Stimulated activated CD4-positive, alpha-beta T cell treated with anti-CD3 and anti-CD28 coated beads, Interleukin-12 subunit alpha, Interleukin-12 subunit beta, amount 100 ng/mL, for 48 hours (primary cell): ENCODE data around the gene GRID1.
A peak's percentile ranks its signal among the peaks of the same experiment; 100 is the strongest.

Source experiments
- DNase-seq, 3 donors: peaks; one replicate each; pipeline ENCODE4 v3.0.0-alpha.2; 2020; ENCODE audit warnings: low read depth in 2 of 3, low spot score in 1 of 3

The GRID1 gene

DNA sequence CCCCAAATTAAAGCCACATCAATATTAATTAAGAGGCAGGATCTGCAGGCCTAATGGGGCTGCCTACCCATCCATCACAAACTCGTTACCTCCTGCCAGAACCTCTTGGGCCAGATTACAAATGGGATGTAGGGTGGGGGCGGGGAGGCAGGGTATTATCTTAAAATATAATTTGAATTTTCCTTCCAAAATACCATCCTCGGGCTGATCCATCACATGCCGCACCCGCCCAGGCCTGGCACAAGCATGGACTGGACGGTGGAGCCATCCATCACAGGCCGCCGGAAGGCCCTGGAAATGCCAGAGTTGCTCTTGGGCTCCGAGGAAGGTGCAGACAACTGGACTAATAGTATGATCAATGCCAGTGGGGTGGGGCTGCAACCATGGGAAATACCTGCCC, 212.8 kb downstream of the GRID1 start:
- DNase-seq = no peak

DNA sequence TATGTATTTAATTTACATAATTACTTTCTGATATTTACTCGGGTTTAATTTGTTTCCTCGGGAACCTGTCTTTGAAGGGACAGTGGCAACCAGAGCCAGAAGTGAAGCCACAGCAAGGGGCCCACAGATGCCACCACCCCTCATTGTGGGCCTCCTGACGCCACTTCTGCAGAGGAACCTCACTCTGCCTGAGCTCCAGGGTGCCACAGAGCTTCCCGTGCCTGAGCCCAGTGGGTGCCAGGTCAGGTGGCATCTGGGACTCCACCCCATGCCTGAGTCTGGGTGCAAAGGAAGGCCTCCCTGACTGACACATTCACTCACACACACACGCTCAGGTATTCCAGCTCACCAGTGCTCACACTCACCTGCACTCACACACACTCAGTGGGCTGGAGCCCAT, 213.7 kb downstream of the GRID1 start:
- DNase-seq = no peak

DNA sequence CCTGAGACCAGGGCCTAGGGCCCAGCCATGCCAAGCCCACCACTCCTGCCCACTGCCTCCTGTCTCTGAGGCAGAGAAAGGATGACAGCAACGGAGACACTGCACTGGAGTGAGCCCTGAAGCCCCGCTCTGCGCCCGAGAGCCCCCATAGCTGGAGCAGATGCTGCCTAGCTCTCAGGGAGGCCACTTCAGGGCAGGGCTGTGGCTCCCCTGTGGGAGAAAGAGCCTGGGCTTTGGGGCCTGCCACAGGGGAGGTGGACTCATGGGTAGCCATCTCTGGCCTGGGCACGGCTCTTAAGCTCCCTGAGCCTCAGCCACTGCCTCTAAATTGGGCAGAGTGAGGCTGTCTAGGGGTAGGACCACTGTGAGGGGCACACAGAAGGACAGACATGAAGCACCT, 214.2 kb downstream of the GRID1 start:
- no peak for DNase-seq

DNA sequence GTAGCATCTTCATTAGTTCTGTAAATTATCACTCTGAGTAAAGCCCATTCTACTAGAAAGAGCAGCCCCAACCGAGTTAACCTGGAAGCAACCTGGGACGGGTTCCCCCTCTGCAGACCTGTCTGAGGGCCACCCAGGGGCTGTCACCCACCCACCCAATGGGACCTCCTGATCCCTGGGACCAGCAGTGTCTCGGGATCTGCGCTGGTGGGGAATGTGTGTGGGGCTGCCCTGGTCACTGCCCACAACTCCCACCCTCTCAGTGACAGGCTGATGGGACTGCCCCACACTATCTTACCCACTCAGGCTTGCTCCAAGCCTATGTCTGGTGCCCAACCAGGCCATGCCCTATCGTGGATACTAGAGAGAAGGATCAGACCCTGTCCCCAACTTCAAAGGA, 215.0 kb downstream of the GRID1 start:
- no peak for DNase-seq

DNA sequence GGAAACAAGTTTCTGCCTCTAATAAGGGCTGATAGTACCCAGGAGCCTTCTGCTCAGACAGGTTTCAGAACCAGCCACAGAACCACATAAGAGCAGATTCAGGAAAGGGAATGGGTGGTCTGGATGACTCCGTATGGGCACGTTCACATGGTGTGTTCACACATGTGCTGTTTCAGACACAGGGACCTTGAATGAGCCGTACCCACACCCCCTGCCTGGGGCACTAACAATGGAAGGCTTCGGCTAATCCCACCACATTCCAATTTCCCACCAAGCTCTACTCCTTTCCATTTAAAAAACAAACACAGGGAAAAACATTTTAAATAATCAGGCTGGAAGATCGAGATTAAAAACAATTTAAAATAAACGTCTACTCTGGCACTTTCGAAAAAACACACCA, 217.3 kb downstream of the GRID1 start:
- no peak for DNase-seq

DNA sequence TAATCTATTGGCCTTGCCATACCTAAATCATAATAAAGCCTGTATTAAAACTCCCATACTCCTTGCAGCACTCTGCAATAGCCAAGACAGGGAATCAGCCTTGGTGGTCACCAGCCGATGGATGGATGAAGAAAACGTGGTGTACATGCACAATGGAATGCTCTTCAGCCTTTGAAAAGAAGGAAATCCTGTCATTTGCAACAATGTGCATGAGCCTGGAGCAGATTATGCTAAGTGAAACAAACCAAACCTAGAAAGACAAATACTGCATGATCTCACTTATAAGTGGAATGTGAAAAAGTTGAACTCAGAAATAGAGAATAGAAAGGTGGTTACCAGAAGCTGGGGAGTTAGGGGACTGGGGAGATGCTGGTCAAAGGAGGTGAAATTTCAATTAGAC, 218.5 kb downstream of the GRID1 start:
- DNase-seq = no peak

DNA sequence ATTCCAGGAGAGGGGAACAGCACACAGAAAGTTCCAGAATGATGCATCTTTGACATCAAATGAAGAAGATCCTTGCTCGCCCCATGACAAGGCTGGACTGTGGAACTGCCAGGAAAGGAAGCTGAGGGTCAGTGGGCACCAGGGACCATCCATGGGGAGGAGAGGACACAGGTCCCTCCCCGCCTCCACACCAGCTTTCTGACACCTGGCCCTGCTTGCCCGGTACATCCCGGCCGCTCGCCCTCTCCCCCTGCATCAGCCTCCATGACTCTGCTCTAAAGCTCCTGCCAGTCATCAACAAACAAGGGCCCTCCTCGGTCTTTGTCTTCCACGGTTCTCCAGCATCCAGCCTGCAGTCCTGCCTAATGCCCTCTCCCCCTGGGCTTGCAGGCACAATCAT, 222.3 kb downstream of the GRID1 start:
- DNase-seq = no peak

DNA sequence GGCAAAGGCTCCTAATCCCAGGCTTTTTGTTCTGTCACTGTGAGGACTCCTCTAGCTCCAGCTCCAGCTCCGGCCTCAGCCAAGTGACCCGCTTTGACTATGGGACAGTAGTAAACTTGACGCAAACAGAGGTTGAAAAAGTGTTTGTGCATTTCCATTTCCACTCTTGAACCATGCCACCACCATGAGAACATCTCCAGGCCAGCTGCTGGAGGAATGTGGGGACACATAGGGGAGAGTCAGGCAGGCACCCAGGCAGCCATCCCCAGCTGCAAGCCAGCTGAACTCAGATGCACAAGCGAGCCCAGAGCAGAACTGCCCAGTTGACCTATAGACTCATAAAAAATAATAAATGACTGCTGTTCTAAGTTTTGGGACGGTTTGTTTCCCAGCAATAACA, 224.7 kb downstream of the GRID1 start:
- DNase-seq = no peak

DNA sequence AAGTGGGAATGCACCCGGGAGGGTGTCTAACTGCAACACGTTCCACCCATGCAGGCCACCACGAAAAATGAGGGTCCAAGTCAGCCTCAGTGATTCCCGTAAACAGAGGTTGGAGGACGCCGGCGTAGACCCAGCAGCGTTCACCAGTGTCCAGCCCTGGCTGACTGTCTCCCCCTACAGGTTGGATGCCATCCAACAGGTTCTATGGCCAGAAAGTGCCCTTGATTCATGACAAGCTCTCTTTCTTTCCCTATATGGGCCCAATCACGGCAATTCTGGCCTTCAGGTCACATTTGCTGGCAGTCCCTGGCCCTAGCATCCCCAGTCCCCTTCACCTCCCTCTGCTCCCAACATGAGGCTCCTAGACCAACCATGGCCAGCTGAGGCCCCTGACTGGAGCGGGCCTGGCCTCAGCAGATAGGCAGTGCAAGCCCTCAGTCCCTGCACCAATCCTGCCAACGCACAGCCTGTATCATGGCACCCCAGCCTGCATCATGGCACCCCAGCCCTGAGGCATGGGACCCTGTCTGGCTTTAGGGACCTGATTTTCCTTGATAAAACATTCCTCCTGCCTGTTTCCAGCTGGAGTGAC, 227.4 kb downstream of the GRID1 start:
- DNase-seq = peak; percentile 4 to 38 (median 12)

DNA sequence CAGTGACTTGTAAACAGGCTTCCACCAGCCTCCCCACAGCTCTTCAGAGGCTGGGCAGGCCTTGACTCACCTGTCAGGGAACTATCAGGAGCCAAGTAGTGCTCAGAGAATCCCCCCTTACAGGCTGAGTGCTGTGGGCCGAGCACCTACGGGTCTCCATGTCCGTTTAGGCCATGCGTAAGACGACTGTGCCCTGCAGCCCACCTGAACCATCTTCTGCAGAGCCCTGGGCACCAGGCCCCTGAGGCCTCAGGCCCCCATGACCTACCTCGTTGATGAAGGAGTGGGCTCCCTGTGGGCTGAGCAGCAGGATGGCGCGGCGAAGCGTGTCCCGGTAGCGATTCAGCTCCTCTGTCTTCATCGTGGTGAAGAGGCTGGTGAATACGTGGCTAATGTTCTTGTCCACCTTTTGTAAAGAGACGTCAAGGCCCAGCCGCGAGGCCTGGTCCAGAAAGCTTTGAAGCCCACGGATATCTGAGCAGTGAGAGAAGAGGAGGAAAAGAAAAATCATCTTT, 228.0 kb downstream of the GRID1 start:
- DNase-seq = no peak

DNA sequence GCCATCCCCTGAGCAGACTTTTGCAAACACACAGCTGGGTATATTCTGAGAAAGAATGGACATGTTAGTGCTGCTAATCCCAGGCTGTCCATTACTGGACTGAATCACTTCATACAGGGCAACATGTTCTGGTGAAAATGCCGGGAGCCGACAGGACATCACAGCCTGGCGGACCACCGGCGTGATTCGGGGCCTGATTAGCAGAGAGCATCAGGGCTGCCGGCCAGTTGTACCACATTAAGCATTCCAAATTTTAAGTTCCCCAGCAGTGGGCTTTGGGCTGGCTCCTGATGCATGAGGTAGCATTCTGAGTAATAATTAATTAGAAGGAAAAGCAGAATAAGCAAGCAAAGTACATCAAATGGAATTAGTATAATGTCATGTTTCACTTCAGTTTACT, 229.0 kb downstream of the GRID1 start:
- DNase-seq = no peak

DNA sequence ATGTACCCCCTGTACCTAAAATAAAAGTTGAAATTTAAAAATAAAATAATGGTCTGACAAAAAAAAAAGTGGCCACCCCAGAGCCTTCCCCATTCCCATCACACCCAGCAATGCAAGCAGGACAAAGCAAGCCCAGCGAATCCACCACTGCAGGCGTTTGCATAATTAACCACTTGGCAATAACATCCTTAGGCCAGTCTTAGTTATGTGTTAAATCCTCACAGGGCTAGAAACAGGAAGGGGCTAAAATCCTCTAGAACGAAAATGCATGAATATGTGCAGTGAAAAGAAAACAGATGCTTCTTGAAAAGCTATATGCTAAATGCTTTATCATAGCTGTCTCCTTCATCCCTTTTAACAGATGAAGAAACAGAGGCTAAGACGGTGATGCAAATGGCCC, 229.7 kb downstream of the GRID1 start:
- no peak for DNase-seq

DNA sequence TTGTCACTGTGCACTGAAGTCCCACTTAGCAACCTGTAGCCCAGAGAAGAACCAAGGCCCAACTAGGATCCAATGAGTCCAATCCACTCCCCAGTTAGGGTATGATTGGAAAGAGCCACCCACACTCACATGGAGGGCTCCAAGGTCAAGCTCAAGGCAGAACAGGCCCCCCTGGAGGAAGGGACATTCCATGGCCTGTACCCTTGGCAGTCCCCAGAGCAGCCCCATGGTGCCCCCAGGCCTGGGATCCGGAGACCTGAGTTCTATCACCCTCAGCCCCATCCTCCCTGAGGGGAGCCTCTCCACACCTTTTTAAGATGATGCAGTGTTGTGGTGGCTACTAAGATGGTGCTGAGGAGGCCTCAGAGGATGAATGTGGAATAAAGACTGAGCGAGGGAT, 231.4 kb downstream of the GRID1 start:
- DNase-seq = no peak

DNA sequence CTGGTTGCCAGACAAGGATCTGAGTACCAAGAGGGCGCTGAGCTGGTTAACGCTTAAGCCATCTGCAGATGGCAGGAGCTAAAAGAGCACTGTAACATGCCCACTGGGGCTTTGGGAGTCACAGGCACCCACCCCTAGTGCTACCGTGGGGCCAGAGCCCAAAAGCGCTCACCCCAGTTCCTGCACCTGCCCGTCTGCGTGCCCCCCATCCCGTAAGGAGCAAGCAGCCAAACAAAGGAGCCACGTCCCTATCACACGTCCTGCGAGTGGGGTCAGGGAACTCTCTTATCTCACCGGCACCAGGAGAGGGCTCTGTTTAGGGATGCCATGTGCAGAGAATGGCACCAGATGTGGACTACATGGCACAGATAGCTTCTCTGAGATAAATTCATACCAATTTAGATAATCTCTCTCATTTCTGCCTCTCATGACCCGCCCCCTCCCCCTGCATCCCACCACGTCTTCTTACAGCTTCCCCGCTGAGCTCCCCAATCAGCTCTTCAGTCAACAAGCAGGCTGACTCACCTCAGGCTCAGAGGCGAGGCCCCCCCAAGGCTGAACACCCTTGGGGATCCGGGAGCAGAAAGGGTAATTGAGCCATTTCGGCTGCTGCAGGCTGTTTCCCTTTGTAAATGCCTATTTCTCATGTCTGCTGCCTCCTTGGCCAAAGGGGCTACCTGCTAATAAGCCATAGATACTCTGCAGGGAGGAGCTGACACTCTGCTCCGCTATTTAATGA, 235.7 kb downstream of the GRID1 start:
- DNase-seq = no peak

DNA sequence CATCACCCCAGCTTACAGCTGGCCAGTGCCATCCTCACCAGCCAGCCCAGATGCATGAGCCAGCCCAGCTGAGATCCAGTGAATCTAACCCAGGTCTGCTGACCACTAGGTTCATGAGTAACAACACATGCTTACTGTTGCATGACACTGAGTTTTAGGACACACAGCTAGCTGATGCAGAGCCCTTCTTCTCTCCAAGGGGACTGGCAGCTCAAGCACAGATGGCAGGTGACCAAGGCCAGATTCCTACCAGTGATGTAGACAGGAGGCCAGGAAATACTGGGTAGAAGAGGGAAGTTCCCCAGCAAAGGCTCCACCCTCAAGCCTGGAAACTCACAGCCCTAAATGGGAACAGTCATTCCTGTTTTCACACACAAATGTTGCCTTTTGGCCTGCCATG, 236.6 kb downstream of the GRID1 start:
- no peak for DNase-seq

DNA sequence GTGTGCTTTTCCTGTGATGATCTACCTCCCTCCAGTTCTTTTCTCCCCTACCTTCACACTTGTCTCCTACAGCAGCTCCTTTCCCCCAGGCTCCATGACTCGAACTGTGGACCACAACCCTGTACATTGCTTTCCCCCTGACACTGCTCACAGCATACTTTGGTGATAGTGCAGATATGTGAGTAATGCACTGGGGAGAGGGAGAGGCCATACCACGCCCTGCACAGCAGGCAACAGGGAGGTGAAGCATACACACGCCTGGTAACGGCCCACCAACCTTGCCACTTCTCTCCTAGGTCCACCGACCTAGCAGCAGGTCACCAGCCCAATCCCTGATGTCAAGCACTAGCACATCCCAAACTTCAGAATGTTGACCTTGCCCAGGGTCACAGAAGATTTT, 238.2 kb downstream of the GRID1 start:
- no peak for DNase-seq

DNA sequence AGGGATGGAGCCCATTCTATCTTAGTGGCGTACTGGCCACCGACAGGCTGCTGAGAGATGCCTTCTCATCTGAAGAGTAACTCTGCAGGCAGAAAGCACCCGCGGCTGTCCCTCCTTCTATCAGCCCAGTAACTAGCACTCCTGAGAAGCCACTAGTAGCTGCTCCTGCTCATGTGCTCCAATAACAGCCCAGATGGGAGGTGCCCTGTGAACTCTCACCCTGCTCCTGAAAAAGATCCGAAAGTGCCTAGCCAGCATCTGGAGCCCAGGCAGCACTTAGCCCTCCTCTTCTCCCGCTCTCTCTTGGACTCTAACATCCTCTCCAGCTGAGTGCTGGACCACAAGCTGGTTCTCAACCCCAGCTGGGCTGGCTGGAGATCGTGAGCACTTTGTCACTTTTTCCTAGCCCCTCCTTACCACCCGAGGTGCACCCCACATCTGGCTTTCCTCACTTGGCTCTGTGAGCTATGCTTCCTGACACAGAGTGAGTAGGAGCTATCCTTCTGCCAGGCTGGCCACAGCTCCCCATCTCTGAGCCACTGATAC, 239.2 kb downstream of the GRID1 start:
- DNase-seq = no peak

DNA sequence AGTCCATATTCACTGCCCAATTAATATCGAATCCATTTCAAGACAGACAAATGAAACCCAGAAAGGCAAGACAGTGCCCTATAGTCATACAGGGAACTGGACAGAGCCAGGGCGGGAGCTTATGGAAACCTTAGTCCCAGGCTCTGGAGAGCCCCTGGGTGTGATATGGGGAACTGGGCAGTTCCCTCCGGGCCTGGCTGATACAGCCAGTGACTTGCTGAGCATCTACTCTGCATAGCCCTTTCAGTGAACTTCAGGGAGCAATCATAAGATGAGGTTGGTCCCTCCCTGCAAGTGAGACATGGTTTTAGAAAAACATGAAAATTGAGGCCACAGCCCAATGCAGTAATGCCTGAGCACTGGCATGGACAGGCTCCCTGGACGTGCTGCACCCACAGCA, 241.9 kb downstream of the GRID1 start:
- no peak for DNase-seq

DNA sequence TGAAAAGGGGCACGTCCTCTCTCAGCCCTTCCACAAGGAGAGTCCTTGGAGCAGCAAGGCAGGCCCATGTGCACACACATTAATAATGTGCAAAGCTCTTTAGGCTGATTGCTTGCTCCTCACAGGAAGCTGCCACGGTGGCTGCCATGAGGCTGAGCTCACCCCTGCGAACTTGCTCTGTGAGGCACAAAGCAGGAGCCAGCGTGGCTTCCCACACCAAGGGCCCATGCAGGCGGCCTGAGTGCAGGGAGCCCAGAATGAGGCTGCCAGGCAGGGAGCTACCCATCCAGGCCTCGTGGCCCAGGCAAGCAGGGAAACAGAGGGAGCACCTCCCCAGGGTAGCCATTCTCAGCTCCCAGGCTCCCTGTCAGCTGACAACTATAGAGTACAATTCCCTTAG, 242.9 kb downstream of the GRID1 start:
- DNase-seq = no peak

DNA sequence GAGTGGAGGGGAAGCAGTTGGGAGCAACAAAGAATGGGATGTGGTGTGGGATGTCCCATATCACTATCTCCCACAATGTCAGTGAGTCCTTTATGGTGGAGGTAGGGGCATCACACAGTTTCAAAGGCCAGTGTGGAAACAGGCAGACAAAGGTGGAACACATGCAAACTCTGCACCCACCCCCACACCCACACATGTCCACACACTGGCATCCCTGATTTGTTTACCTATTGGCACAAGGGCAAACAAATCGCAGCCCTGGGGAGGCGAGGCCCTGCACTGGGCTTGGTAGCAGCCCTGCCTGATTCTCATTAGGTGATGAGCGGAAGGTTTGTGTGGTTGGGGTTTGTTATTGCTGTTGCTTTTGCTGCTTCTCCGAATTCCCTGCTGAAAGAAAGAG, 243.3 kb downstream of the GRID1 start:
- DNase-seq = no peak

DNA sequence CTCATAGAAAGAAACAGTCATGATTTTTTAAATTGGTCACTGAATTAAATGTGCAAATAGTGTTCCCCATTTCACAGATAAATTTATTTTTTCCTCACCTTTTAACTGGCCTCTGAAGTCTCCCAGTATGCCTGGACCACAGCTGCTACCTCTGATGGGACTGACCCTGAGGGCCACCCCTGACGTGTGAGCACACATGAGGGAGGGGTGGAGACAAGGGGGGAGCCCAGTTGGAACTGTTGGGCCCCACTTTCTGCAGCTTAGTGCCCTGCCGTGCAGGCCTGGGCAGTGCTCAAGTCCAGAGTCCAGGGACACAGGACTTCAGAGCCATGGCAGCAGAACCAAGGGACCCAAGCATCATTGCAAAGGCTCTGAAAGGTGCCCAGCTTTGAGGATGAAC, 243.9 kb downstream of the GRID1 start:
- DNase-seq = no peak

DNA sequence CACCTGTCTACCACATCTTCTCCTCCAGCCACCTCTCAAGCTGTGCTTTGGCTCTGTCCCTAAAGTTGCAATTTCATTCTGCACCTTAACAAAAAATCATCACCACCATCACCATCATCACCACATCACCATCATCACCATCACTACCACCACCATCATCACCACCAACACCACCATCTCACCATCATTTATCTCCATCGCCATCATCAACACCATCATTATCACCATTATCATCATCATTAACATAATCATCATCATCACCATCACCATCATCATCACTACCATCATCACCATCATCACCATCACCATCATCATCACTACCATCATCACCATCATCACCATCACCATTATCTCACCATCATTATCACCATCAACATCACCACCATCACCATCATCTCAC, 245.4 kb downstream of the GRID1 start:
- DNase-seq = no peak

DNA sequence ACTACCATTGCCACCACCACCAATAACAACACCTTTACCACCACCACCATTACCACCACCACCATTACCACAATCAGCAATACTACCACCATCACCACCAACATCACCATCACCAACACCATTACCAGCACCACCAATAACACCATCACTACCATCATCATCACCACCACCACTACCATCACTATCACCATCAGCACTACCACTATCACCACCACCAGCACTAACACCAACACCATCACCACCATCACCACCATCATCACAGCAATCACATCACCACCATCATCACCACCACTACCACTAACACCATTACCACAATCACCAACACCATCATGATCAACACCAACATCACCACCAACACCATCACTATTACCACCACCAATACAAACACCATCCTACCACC, 249.5 kb downstream of the GRID1 start:
- no peak for DNase-seq
